Activated CD8-positive, alpha-beta memory T cell treated with anti-CD3 and anti-CD28 coated beads, Interleukin-2, amount 50 U/mL, for 1 hour (primary cell): ENCODE results near the gene ZDHHC6.
A peak's percentile ranks its signal among the peaks of the same experiment; 100 is the strongest.
"Not testable (repeated sequence)": the region's sequence is repeated elsewhere in the genome, so short reads cannot be mapped to it uniquely, and the experiment has no call there.

Source experiments
- DNase-seq: peaks from one replicate; pipeline ENCODE4 v3.0.0-alpha.2; 2020; ENCODE audit errors: extremely low read depth

ZDHHC6 gene, protein sequence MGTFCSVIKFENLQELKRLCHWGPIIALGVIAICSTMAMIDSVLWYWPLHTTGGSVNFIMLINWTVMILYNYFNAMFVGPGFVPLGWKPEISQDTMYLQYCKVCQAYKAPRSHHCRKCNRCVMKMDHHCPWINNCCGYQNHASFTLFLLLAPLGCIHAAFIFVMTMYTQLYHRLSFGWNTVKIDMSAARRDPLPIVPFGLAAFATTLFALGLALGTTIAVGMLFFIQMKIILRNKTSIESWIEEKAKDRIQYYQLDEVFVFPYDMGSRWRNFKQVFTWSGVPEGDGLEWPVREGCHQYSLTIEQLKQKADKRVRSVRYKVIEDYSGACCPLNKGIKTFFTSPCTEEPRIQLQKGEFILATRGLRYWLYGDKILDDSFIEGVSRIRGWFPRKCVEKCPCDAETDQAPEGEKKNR

DNA sequence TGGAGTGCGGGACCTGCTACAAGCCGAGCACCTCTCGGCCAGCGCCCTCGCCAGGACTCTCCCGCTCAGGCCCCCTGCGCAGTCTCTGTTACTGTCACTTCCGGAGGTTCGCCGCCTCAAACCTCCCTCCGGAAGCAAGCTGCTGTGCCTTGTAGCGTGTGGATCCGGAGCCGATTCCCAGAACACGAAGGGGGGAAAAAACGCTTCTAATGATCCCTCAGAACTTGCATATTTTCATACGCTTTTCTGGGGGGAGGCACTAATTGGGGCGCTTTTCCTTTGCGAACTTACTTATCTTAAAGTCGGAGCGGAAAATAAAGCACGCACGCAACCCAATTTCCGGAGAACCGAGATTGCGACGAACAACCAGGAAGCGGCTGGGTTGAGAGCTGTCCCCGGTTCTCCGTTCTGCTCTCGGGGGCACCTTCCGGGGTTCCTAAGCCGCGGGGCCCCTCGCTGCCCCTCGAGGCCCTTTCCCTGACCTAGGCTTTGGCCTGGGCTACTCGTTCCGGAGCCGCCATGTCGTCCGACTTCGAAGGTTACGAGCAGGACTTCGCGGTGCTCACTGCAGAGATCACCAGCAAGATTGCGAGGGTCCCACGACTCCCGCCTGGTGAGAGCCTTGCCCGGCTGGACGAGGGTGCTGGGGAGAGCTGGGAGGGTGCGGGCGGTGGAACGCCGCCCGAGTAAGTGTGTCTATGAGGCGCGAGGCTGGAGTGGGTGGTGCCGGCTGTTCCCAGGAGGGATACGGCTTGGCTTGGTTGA is at the start of gene ZDHHC6, which contains the start of gene VTI1A:
ZDHHC6 (minus strand) TSS at position 60 of the 765 bp plus-strand sequence. CDS start 1,478 bp downstream, outside the sequence.
VTI1A (plus strand) TSS at position 361 of the 765 bp plus-strand sequence; CDS start at position 520, 159 bp downstream.
- peak; percentile 49 for DNase-seq

DNA sequence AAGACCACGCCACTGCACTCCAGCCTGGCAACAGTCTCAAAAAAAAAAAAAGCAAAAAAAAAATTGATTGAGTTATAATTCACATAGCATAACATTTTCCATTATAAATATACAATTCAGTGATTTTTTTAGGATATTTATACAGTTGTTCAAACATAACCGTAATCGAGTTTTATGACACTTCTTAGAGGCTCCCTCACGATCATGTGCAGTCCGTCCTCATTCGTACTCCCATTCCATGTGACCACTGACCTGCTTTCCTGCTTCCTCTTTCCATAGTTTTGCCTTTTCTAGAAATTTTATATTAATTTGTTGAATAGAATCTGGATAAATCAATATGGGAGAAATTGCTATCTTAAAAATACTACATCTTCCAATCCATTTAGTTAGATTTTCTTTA is 46.0 kb upstream of the ZDHHC6 start:
- no peak for DNase-seq

DNA sequence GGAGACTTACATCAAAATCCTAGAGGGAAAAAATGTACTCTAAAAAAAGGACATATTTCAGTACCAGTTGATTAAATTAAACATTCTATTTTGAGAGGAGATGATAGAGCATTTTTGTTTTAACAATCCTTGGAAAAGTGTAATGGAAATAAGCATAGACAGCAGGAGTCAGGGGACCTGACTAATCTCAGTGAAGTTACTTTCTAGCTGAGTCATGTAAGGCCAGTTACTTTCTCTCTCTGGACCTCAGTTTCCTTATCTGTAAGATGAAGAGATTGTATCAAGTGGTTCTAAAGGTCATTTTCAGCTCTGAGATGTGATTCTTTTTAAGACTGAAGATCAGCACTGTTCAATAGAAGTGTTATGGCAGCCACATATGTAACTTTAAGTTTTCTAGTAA is 44.4 kb upstream of the ZDHHC6 start:
- DNase-seq = no peak

DNA sequence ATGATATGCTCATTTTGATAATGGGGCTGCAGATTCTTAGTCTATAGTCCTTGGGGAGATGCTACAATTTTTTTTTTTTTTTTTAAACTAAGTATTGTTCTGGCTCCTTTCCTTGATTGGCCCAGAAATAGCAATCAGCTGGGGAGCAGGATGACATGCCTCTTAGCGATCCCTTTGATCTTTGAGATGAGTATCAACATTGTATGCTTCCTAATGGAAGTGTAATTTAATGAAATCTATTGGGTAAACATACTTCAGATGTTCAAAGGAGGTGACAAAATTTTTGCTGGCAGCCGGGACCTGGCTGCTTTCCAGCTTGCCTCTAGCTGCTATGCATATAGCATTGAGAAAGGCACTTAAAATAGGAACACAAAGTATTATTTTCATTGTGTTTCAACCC is 43.8 kb upstream of the ZDHHC6 start:
- no peak for DNase-seq

DNA sequence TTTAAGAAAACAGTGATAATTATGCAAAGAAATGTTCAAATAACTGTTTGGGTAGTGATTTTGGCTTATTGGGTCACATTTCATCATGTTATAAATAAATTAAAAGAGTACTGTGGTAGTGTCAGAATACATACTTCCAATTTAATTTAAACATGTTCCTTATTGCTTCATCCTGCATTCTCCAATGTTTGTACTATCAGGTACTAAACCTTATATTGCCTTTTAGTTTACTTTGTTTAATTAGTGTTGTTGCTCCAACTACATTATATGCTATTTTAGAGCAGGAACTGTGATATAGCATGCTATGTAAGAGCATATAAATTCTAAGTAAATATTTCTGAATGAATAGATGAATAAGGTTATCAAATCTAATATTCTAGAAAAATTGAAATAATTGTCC is 41.2 kb upstream of the ZDHHC6 start:
- DNase-seq = no peak

DNA sequence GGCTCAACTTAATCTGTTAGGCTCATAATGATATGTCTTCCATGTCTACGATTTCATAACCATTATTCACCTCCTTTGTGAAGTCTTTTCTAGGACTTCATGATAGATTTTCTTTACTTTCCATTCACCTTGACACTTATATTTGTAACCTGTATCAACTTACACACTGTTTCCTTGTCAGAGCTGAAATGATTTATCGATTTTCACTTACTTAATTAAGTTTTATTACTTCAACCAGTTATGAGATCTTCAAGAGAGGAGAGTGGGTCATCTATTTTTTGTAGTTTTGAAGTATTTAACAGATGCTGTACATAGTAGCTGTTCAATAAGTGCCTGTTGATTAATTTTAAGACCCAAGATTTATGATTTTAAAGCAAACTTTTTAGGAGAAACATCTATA is 37.7 kb upstream of the ZDHHC6 start:
- no peak for DNase-seq

DNA sequence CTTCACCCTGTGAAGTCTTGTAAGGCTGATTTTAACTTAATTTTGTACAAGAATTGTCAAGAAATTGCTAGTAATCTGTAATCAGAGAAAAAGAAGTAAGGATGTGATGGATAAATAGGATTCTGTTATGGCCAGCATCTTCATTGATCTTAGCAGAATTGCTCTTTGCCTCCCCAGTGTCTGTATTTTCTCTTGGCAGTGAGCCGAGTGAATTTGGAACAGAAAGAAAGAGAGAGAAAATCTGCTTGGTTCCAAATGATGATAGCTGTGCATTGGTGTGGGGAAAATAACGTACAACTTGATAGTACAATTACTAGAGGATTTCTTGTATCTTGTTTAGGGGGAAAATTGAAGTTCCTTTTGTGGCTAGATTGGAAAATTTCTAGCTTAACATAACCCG is 34.9 kb upstream of the ZDHHC6 start:
- no peak for DNase-seq

DNA sequence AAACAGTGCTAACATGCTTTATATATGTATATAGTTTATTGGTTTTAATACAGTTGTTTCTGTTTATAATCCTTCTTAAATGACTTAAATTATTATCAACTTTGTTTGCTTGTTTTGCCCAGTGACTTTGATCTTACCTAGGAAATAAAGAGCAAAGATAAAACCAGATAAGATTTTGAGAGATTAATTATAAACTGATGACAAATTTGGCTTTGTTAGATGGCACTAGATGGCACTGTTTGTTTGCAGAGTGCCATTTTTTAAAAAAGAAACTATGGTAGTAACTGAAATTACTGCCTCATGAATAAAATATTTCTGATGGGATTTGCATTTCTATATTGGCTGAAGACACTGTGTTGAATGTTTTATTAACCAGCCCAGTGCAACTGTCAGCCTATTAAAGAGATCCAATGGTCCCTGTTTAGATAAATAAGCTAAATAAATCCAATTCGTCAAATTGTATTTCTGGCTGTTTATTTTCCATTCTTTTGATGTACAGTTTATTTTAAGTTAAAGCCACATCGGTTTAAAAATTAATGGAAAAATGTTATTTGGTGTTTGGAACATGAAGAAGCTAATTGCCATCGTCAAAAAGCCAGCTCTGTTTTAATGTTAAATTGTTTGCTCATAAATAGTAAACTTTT is 29.0 kb upstream of the ZDHHC6 start:
- DNase-seq = no peak

DNA sequence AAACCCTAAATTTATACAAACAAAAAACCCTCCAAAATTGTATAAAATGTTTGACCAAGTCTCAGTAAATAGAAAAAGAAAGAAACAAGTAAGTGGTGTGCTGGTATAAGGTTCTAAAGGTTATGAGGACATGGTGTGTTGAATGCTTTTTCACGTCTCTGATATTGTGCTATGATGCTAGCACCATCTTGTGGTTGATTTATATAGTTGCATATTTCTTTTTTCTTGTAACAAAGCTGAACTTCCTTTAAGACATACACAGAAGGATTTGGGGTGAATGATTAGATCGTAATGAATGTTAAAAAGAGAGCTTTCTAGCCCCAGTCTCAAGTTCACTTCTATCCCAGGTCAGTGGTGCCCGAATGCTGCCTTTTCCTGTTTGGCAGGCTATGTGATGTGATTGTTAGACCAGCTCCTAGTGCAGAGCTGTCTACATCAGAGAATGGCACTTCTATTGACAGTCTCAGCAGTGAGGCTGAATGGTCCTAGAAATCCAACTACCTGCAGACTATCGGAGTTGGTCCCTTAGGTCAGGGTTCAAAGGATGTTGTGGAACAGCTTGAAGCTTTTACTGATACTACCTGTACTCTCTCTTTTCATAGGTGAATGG is 25.3 kb upstream of the ZDHHC6 start:
- DNase-seq = no peak

DNA sequence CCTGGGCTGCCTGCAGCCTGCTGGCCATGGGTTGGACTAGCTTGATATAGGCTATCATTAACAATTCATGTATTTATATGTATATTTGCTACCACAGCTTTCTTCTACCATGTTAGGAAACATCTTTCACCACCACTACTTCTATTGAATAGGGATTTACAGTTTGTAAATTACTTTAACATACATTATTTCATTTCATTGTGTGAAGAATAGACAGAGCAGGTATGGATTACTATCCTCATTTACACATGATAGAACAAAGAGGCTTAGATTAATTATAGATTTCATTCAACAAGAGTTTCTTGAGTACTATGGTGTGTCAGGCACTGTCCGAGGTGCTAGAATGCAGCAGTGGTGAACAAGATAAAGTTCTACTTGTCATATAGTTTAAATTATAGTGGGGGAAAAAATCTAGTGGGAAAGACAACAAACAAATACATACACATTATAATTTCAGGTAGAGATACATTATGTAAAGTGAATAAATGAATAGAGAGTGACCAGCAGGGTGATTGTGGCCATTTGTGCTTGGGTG is 20.9 kb upstream of the ZDHHC6 start:
- DNase-seq = no peak

DNA sequence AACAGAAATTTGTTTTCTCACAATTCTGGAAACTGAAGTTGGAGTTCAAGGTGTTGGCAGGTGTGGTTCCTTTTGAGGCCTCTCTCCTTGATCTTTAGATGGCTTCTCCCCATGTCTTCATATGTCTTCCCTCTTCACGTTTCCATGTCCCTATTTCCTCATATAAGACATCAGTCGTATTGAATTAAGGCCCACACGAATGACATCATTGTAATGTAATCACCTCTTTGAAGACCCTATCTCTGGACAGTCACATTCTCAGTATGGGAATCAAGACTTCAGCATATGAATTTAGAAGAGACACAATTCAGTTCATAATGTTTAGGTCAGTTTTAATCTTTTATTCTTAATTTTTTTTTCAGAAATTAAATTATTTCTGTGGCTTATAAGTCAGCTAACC is 20.1 kb upstream of the ZDHHC6 start:
- no peak for DNase-seq

DNA sequence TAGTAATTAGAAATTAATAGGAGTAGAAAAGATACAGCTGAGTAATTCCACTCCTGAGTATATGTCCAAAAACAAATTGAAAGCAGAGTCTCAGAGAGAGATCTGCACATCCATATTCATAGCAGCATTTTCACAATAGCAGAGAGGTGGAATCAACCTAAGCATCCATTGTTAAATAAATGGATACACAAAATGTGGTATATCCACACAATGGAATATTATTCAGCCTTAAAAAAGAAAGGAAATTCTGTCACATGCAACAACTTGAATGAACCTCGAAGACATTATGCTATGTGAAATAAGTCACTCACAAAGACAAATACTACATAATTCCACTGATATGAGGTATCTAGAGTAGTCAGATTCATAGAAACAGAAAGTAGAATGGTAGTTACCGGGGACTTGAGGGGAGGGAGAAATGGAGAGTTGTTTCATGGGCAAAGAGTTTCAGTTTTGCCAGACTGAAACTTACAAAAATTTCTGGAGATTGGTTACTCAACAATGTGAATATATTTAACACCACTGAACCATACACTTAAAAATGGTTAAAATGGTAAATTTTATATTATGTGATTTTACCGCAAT is 18.7 kb upstream of the ZDHHC6 start:
- no peak for DNase-seq

DNA sequence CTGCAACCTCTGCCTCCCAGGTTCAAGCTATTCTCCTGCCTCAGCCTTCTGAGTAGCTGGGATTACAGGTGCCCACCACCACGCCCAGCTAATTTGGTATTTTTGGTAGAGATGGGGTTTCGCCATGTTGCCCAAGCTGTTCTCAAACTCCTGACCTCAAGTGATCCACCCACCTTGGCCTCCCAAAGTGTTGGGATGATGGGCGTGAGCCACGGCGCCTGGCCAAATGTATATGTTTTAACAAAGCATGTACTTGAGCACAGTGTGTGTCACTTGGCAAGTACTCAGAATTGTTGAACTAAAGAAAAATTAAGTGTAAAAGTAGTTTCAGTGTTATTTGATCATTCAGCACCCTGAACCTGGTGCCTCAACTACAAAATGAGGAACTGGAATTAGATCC is 17.4 kb upstream of the ZDHHC6 start:
- not testable (repeated sequence) for DNase-seq

DNA sequence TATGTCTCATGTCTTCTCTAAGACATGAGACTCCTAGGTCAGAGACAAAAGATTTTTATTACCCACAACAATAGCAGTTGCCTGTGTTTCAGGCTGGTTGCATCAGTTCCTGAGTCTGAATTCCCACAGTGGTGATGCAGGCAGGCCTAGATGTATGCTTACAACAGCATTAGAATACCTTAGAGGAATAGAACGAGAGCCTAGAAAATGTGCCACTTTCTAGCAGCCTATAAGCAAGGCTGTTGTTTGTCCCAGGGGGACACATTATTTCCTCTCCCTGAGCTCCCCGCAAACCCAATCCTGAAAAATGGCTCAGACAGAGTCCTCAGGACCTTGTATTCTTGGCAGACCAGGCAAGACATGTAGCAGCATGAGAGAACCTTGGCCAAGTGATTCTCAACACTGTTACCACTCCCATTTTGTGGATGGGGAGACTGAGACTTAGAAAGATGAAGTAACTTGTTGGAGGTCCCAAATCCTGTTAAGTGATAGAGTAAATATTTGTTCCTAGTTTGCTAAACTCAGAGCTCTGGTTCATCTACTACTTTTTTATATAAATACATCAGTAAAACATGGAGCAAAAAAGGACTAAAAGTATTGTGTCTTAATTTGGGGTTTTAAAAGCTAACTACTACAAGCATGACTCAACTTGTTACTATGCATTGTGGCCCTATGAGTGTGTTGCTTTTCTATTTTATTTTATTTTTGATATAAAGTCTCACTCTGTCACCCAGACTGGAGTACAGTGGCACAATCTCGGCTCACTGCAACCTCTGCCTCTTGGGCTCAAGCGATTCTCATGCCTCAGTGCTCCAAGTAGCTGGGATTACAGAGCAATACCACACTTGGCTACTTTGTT is 14.5 kb upstream of the ZDHHC6 start:
- no peak for DNase-seq

DNA sequence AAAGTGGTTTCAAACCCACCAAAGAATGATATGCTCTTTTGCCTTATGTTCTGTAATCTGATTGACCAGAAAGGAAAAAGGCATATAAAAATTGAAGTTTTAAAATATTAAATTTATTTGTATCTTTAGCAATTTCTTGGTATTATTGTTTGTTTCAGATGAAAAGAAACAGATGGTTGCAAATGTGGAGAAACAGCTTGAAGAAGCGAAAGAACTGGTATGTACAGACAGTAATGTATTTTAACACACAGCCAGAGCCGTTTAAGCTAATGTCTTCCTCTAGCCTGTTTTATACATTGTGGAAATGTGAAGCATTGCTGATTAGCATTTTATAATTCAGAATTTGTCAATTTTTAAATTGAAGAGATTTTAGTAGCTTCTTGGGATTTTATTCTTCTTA is 13.7 kb upstream of the ZDHHC6 start:
- no peak for DNase-seq

DNA sequence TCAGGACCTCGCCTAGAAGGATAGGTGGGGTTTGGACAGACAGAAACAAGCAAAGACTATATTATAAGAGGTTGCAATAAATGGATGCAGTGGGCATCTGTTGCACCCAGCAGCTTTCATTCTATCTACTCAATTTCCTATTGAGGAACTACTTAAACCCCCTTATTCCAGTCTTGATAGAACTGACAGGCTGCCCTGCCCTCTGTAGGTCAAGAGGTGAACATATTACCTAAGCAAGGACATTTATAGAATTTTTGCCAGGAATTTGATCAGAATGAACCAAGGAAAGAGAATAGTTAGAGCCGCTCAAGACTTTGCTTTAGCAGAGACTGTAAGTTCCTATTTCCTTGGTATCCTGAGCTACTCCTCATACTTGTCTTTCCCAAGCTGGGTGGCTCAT is 9.8 kb upstream of the ZDHHC6 start:
- DNase-seq = no peak

DNA sequence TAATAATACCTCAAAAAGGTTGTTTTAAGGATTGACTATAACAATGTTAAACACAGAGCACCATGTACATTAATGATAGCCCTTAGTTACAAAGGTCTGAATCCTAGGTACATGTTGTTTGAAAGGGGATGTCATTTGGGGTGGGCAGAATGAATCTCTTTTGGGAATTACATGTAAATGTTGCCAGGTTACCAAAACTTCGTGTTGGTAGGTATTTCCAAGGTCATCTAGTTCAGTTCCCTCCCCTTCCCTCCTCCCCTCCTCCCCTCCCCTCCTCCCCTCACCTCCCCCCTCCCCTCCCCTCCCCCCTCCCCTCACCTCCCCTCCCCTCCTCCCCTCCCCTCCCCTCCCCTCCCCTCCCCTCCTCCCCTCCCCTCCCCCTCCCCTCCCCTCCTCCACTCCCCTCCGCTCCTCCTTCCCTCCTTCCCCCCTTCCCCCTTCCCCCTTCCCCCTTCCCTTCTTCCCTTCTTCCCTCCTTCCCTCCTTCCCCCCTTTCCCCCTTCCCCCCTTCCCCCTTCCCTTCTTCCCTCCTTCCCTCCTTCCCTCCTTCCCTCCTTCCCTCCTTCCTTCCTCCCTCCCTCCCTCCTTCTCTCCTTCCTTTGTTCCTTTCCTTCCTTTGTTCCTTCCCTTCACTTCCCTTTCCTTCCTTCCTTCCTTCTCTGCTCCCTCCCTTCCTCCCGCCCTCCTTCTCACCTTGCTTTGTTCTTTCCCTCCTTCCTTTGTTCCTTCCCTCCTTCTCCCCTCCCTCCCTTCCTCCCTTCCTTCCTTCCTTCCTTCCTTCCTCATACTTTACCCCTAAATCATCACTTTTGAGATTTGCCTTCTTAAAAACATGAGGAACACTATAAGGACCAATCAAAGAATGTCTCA is 8.4 kb upstream of the ZDHHC6 start:
- no peak for DNase-seq

DNA sequence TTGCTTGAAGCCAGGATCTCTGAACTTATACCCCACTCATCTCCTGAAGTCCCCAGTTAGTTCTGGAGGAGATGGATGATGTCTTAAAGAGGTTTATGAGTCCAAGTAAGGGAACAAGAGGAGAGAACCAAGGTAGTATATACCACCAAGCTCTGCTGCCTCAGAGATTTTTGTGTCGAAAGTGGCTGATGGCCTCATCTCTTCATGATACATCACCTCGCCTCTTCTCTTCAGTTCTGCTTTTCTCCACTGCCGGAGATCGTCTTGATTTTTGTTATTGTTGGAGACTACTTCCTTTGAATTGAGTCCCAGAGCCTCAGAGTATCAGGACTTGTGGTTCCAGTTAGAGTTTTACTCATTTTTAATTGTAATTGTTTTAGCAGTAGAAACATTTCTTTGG is 2.2 kb upstream of the ZDHHC6 start:
- DNase-seq = no peak

DNA sequence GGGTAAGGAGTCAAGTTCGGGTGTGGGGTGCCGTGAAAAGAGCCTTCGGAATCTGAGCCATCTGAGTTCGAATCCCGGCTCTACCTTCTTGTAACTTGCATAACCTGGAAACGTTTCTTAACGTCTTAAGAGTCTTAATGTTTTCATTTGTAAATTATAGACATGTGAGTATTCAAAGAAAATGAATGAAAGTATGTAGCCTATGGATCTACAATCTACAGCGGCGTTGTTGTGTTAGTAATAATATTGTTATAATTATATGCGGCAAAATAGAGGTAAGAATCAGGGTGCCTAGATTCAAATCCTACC is 860 bp upstream of the ZDHHC6 start:
- DNase-seq = no peak
